ENCODE results near the gene RPL14. TPM values are rescaled to one million over a fixed set of nuclear protein-coding genes. Genes with fewer than 3 reads are reported as not detected.

The RPL14 gene
- total and polyA plus RNA-seq, 2 of the 13 experiments (the other 11 are each of a cell fraction or from before 2014, with no cell fraction given) = 502 to 1,291 TPM

DNA sequence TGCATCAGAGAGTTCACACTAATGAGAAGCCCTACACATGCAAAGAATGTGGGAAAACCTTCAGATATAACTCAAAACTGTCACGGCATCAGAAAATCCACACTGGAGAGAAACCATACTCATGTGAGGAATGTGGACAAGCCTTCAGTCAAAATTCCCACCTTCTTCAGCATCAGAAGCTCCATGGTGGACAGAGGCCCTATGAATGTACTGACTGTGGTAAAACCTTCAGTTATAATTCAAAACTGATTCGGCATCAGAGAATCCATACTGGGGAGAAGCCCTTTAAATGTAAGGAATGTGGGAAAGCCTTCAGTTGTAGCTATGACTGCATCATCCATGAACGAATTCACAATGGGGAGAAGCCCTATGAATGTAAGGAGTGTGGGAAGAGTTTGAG, 30.0 kb downstream of the RPL14 start:
- no TSS peak for BruUV-seq (replicated peaks)
- no peak overlapping the region for H3K9ac ChIP-seq (ENCODE audit: insufficient read depth, low read depth, low read length)
- ChIA-PET POLR2A (no interaction called here), CTCF (ENCODE audit: low intra/inter-chr PET ratio, low total read pairs) (no interaction called here)
- no peak overlapping the region for H3K27ac ChIP-seq (ENCODE audit: extremely low read length, insufficient read depth, low read length)
- no peak overlapping the region for H3K4me3 ChIP-seq (replicated peaks in 1 of 3; ENCODE audit: insufficient read depth in 1 of 3, low read depth in 2 of 3, low read length in 3 of 3)
- peaks cover 10% of the 10 kb centered on the region; the same call in 1 of the 2 replicates for H3K4me1 ChIP-seq (ENCODE audit: insufficient read depth, low read length)
- in situ Hi-C loops (cut with HindIII; ENCODE audit: extremely low pct_ligation_motif_present, low pct_unique_long_range_greater_than_20kb) = no loop called here
- no peak for FAIRE-seq
- no peaks in the 10 kb centered on the region for H3K79me2 ChIP-seq (ENCODE audit: insufficient read depth, low read length)
- peaks cover 4 to 19% of the 10 kb centered on the region in 2 experiments; a peak in 4 of 5 replicates for H3K36me3 ChIP-seq (replicated peaks in 1 of 2; ENCODE audit: control insufficient read depth in 1 of 2, insufficient read depth in 2 of 2, low read length in 2 of 2)
- intact Hi-C loops (cut with micrococcal nuclease; ENCODE audit: unreplicated experiment) = no loop called here
- no peak overlapping the region for H3K4me2 ChIP-seq (ENCODE audit: low read depth, low read length)
- H4K20me1 ChIP-seq (ENCODE audit: insufficient read depth, low read length) = no peaks in the 10 kb centered on the region
- TF ChIP-seq ZIK1 (CRISPR knock-in tag; IDR thresholded peaks at IDR 0.05; ENCODE audit: borderline replicate concordance, low read depth) = no peak
- TF ChIP-seq, protein P1, sequence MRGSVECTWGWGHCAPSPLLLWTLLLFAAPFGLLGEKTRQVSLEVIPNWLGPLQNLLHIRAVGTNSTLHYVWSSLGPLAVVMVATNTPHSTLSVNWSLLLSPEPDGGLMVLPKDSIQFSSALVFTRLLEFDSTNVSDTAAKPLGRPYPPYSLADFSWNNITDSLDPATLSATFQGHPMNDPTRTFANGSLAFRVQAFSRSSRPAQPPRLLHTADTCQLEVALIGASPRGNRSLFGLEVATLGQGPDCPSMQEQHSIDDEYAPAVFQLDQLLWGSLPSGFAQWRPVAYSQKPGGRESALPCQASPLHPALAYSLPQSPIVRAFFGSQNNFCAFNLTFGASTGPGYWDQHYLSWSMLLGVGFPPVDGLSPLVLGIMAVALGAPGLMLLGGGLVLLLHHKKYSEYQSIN (CRISPR knock-in tag; IDR thresholded peaks at IDR 0.05; ENCODE audit: borderline replicate concordance) = no peak
- no peak for TF ChIP-seq XRCC5 (optimal IDR thresholded peaks at IDR 0.05; ENCODE audit: low read length)
- TF ChIP-seq NCOR1 (IDR thresholded peaks at IDR 0.05; ENCODE audit: borderline replicate concordance, low read length) = no peak
- TF ChIP-seq, protein P2, sequence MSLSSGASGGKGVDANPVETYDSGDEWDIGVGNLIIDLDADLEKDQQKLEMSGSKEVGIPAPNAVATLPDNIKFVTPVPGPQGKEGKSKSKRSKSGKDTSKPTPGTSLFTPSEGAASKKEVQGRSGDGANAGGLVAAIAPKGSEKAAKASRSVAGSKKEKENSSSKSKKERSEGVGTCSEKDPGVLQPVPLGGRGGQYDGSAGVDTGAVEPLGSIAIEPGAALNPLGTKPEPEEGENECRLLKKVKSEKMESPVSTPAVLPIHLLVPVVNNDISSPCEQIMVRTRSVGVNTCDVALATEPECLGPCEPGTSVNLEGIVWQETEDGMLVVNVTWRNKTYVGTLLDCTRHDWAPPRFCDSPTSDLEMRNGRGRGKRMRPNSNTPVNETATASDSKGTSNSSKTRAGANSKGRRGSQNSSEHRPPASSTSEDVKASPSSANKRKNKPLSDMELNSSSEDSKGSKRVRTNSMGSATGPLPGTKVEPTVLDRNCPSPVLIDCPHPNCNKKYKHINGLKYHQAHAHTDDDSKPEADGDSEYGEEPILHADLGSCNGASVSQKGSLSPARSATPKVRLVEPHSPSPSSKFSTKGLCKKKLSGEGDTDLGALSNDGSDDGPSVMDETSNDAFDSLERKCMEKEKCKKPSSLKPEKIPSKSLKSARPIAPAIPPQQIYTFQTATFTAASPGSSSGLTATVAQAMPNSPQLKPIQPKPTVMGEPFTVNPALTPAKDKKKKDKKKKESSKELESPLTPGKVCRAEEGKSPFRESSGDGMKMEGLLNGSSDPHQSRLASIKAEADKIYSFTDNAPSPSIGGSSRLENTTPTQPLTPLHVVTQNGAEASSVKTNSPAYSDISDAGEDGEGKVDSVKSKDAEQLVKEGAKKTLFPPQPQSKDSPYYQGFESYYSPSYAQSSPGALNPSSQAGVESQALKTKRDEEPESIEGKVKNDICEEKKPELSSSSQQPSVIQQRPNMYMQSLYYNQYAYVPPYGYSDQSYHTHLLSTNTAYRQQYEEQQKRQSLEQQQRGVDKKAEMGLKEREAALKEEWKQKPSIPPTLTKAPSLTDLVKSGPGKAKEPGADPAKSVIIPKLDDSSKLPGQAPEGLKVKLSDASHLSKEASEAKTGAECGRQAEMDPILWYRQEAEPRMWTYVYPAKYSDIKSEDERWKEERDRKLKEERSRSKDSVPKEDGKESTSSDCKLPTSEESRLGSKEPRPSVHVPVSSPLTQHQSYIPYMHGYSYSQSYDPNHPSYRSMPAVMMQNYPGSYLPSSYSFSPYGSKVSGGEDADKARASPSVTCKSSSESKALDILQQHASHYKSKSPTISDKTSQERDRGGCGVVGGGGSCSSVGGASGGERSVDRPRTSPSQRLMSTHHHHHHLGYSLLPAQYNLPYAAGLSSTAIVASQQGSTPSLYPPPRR (CRISPR knock-in tag; IDR thresholded peaks at IDR 0.05; ENCODE audit: borderline replicate concordance) = no peak
- TF ChIP-seq SMAD3 (CRISPR knock-in tag; IDR thresholded peaks at IDR 0.05) = no peak
- TF ChIP-seq EZH2 (conservative IDR thresholded peaks at IDR 0.05; ENCODE audit: low read depth, low read length) = no peak
- TF ChIP-seq, protein P3, sequence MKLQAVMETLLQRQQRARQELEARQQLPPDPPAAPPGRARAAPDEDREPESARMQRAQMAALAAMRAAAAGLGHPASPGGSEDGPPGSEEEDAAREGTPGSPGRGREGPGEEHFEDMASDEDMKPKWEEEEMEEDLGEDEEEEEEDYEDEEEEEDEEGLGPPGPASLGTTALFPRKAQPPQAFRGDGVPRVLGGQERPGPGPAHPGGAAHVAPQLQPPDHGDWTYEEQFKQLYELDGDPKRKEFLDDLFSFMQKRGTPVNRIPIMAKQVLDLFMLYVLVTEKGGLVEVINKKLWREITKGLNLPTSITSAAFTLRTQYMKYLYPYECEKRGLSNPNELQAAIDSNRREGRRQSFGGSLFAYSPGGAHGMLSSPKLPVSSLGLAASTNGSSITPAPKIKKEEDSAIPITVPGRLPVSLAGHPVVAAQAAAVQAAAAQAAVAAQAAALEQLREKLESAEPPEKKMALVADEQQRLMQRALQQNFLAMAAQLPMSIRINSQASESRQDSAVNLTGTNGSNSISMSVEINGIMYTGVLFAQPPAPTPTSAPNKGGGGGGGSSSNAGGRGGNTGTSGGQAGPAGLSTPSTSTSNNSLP (IDR thresholded peaks at IDR 0.05; ENCODE audit: low read depth, low read length) = no peak
- no peak for TF ChIP-seq GPN1 (CRISPR knock-in tag; IDR thresholded peaks at IDR 0.05; ENCODE audit: borderline replicate concordance)
- no peak for TF ChIP-seq ETV6 (CRISPR knock-in tag; conservative IDR thresholded peaks at IDR 0.05)
- no peak for TF ChIP-seq ZNF567 (CRISPR knock-in tag; IDR thresholded peaks at IDR 0.05; ENCODE audit: borderline replicate concordance)
- no peak for TF ChIP-seq DNMT3B (CRISPR knock-in tag; conservative IDR thresholded peaks at IDR 0.05)
- no peak for TF ChIP-seq NAIF1 (CRISPR knock-in tag; IDR thresholded peaks at IDR 0.05; ENCODE audit: borderline replicate concordance)
- TF ChIP-seq, protein P4, sequence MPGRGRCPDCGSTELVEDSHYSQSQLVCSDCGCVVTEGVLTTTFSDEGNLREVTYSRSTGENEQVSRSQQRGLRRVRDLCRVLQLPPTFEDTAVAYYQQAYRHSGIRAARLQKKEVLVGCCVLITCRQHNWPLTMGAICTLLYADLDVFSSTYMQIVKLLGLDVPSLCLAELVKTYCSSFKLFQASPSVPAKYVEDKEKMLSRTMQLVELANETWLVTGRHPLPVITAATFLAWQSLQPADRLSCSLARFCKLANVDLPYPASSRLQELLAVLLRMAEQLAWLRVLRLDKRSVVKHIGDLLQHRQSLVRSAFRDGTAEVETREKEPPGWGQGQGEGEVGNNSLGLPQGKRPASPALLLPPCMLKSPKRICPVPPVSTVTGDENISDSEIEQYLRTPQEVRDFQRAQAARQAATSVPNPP (CRISPR knock-in tag; IDR thresholded peaks at IDR 0.05) = no peak
- TF ChIP-seq FOSL1 (CRISPR knock-in tag; IDR thresholded peaks at IDR 0.05; ENCODE audit: borderline replicate concordance) = no peak
- TF ChIP-seq CAMTA2 (CRISPR knock-in tag; IDR thresholded peaks at IDR 0.05; ENCODE audit: borderline replicate concordance) = no peak
- no peak for TF ChIP-seq NR3C1 (CRISPR knock-in tag; IDR thresholded peaks at IDR 0.05)
- H3K27me3 ChIP-seq (ENCODE audit: control insufficient read depth in 1 of 2, insufficient read depth in 2 of 2, low read length in 2 of 2) = no peaks in the 10 kb centered on the region
- no peaks in the 10 kb centered on the region for H3K9me3 ChIP-seq (ENCODE audit: low read length)
- WGBS (ENCODE audit: low lambda C conversion rate) = 88% methylated on average over 3 of the region's 3 CpGs
- no peak for ATAC-seq
- no peak for DNase-seq (ENCODE audit: low spot score)
- H2AFZ ChIP-seq (ENCODE audit: low read length) = no peak overlapping the region
